SHP77 treated with DMSO at 0.1 percent for 48 hours (cell line): Measurements from ENCODE around the gene MAPT.

Experiments
- DNase-seq: peaks from one replicate; lab custom pipeline; 2025; lab: John Stamatoyannopoulos, UW

The MAPT gene

DNA sequence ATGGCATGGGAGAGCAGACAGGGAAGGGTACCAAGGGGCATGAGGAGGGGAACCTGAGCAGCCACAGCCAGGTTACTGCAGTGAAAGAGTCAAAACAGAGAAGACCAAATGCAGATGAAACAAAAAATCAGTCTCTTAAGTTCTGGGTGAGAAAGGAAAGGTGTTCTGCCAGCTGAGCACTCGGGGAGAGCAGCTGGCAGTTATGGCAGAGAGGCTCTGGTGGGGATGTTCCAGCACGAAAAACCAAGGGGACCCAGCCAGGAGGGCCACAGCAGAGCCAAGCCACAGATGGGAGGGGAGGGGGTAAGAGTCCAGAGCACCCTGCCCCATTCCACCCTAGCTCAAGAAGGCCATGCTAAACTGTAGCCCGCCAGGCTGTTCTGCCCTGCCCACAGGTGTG lies 136.4 kb downstream of the MAPT start:
- DNase-seq = no peak

DNA sequence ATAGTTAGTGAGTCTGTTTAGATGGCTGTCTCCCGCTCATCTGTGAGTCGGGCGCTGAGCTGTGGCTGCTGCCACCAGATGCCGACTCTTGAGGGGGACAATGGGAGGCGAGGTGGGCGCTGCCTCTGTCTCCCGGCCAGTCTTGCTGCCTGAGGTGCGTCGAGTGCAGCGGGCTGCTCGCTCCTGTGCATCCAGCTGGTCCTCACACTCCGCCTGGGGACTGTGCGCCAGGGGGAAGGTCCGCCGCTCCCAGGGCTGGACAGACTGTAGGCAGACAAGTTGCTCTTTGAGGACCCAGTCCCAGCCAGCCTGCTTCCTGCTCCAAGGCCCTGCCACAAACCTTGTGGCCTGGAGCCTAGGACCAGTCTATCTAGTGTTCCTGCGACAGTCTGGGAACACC lies 137.1 kb downstream of the MAPT start:
- no peak for DNase-seq

DNA sequence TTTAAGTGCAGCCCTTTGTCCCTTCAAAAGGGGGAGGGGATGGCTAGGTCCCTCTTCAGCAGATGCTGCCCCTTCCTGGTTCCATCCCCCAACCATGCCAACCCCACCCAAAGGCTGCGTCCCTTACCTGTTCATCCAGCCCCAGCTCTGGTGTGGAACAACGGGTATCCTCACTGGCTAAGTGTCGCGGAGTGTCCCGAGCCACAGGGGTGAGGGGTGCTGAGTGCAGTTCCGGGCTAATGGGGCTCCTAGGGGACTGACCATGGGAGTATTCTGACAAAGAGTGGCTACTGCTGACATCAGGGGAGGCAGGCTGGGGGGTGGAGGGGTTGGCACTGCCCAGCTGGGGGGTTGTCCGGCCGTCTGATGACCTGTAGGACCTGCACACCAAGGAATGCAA lies 137.6 kb downstream of the MAPT start:
- DNase-seq = no peak

DNA sequence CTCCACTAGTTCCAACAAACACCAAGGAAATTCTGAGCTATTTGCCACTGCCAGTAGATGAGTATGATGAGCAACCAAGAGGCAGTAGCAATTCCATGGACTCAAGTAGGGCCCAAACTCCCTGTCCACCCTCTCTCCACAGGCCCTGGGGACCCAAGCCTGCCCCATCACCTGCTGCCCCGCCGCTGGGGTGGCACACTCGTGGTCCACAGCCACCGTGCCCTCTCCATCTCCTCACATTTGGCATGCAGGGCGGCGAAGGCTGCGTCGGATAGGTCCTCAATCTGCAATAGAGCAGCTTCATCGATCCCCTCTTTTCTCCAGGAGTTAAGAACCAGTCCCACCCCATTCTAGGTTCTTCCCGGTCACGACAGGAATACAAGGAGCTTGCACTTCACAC lies 138.6 kb downstream of the MAPT start:
- no peak for DNase-seq

DNA sequence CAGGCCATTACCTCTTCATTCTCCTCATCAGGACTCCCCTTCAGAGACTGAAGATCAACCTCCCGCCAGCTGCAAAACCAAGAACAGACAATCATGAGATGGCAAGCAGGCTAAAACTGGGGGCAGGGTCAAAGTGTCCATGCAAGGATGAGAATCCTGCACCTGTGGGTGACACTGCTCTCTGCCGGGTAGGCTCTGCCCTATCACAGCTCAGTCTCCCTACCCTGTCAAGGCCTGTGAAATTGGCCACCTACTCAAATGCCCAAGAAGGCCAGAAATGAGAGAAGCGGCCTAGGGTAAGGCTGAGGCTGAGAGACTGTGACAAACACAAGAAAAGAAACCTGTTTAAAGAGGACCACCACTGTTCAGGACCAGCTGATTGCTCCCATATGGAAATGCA lies 139.0 kb downstream of the MAPT start:
- no peak for DNase-seq

DNA sequence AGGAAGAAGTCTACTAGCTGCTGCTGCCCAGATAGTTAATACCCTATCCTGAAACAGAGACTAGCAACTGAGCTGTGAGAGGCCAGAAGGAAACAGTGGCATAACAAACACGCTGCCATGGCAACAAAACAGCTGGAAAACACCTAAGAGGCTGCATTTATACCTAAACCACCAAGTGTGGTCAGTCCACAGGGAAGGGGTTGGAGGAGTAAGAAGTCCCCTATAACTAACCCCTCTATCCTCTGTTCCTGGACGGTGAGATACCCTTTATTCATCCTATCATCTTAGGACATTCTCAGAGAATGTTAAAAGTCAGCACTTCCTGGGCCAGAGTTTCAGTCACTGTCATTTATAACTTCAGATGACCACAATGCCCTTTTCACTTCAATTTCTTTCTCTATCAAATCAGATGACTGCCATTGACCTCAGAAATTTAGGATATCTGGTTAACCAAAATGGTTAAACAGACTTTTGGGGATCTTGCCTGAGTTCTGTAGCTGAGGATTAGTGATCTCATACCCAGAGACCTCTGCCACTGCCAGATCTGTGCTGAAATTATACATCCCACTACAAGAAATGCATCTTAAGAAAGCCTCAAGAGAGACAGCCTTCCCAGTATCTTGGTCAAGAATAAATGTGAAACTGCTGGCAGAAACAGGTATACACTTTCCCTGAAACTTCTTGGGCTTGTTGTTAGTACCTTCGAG lies 140.9 kb downstream of the MAPT start:
- DNase-seq = no peak

DNA sequence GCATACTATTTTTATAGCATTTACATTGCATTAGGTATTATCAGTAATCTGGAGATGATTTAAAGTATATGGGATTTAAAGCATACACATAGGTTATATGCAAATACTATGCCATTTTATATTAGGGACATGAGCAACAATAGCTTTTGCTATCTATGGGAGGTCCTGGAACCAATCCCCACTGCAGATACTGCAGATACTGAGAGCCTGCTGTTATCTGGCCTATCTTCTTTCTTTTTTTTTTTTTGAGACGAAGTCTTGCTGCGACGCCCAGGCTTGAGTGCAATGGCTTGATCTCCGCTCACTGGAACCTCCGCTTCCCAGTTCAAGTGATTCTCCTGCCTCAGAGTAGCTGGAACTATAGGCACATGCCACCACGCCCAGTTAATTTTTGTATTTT lies 142.1 kb downstream of the MAPT start:
- no peak for DNase-seq

DNA sequence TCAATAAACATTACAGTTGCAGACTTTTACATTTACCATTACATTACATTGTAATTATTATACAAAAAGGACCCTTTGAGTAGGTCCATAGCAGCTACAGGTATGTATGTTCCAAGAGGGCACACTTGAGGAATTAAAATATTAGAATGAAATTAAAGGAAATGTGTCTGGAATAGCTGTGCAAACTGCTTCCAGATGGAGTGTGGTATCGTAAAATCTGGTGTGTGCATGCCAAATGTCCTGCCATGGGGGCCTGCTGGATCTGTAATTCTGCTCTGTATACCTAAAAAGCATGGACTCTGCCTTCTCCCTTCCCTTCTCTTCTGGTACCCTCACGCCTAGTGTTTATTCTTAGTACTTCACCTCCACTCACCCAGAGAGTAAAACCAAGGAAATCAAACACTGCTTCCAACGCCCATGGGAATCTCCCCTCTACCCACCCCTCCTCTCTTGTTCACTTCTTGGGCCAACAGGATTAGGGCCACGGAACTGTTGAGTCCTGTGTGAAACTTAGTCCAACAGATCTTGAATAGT lies 143.4 kb downstream of the MAPT start:
- no peak for DNase-seq

DNA sequence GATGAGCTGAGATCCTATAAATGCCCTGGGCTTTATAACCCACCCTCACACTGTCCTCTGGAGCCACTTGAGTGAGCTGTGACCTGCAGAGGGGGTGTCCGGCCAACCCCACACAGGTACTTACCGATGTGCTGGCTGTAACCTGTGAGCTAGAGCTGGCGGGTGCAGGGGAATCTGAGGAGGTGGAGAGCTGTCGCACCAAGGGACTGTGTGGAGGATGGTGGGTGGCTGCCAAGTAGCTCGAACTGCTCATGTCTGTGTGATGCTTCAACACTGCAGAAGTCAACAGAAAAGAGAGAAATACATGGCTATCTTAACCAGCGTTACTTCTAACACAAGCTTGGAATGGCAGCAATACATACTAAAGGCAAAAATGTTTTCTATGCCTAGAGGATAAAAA lies 144.1 kb downstream of the MAPT start:
- no peak for DNase-seq

DNA sequence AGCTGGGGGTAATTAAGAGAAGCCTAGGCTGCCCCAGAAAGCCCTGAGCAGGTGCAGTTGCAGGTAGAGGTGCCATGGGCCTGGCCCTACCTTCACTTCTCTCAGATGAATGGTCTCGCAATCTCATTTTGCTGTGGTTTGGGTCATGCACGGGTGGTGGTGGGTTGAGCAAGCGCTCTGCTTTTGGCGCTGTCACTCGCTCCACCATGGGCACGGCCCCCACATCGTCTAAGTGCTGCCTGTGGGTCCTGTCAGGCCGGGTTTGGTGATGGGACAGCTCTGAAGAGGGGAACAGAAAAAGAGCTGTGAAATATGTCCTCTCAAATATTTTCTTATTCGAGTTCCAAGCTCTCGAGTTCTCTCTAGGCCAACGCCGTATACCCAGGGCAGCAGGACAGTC lies 144.6 kb downstream of the MAPT start:
- no peak for DNase-seq

DNA sequence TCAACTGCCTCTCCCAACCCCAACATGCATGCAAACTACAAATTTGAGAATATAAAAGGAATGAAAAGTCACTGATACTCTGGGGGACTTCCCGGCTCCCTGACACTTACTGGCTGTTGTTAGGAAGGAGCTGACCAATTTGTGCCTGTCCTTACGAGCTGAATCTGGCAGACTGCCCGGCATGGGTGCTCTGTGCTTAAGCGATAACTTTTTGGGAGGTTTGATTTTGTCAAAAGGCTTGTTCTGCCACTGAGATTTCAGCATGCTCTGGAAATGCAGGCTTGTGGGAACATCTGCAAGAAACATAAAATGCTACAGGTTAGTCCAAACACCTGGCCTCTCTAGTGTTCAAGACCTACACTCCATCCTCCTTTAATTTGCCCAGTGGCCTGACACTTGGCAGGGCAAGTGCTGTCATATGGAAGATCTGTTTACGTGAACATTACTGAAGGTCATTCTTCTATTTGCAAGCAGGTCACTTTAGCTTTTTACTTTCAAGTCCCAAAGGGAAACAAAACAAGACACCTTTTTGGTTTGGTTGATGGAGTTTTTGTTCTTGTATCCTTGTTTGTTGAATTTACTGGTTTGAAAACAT lies 145.3 kb downstream of the MAPT start:
- no peak for DNase-seq

DNA sequence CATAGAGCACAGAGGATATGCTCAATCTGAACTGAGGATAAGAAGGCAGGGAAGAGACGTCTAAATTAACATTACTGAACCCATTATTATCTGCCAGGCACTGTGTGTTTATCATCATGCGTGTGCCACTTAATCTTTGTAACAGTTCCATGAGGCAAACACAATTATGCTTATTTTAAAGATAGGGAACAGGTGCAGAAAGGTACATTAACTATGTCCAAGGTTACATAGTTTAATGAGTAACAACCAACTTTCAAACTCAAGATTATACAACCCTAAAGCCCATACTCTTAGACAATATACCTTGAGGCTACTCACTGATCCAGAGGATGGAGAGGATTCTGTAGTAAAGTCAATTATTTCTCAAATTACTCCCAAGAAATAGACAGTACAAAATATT lies 147.9 kb downstream of the MAPT start:
- DNase-seq = no peak

DNA sequence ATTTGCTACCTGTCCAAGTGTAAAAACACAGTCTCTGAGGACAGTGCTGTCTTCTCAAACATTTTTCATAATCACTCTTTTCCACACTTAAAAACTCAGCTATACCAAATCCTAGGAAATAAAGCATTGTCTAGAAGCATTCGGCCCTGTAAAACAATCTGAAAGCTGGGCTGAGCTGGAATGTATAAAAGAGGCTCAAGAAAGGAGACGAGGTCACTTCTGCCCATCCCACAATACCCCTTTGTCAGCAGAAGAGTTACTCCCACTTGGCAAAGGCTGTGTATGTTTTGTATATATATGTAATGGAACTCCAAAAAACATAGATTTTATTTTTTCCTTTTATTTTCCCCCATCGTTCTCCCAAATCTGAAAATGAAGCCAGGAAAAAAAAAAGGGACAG lies 148.6 kb downstream of the MAPT start:
- no peak for DNase-seq

DNA sequence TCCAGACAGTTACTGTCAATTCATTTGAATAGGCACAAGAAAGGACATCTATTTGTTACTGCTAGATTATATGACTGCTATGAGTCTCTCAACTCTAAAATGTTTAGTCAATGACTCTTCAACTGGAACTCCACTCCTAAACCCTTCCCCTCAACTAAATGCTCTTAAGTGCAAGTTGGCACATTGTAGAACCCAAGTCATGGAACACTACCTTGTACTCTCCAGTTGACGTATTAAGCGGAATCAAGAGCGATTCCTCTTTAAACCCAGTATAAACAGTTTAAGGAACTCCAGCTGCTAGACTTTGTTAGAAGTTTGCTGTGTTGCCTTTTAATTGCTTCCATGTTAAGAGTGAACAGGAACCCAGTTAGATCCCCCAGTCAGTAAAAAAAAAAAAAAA lies 149.3 kb downstream of the MAPT start:
- DNase-seq = no peak

DNA sequence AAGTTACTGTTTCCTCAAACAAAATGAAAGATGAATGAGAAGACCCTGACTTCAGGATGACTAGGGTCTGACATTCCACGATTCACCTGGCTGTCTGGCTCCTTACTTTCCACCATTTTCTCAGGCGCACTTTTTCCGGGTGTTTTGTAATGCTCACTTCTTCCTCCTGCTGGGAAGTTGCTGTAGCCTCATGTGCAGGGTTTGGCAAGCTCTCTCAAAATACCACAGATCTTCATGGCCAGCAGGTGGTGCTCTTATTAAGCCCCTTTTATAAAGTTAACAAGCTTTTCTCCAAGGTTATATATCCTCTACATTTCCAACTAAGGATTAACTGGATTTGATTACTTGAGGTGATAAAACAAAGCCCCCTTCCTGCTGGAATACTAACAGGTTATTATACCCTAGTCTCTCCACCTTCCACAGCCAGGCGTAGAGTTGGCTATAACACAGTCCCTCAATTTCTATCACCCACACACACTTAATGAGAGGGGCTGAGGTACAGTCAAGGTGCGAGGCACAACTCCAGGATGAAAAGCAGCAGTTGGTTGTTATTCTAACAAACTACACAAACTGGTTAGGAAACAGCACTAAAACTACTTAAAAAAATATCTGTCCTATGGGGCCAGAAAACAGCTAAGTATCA lies 150.1 kb downstream of the MAPT start:
- DNase-seq = peak; percentile 80

DNA sequence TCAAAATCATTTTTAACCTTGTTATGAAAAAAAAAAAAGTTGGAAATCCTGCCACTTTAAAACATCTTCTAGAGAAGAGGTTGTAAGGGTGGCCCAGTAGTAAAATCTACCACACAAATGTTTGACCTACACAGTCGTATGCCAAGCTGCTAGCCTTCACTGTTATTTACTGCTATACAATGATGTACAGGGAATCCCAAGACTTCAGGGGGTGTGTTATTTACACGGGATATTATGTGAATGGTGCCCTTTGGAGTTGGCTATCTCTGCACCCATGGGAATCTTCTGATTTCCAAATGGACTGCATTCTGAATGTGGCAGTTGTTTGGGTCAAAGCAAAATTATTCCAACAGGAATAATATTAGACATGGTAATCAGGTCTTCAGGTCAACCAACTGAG lies 150.6 kb downstream of the MAPT start:
- DNase-seq = no peak

DNA sequence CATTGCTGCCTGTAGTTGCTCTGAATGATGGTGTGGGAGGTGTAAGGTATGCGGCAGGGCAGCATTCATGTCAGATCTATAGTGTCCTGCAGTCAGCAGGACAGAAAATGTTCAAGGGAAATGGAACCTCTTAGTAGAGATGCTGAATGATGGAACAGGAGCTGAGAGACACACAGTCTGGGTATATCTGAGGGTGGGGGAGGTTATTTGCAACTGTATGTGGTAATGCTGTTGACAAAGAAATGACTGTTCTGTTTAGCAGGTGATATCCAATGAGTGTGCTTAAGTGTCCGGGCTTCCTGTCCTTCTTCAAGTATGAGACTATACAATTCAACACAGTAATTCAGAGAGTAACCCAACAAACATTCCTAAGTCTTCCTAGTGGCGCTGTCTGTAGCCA lies 151.3 kb downstream of the MAPT start:
- DNase-seq = no peak

DNA sequence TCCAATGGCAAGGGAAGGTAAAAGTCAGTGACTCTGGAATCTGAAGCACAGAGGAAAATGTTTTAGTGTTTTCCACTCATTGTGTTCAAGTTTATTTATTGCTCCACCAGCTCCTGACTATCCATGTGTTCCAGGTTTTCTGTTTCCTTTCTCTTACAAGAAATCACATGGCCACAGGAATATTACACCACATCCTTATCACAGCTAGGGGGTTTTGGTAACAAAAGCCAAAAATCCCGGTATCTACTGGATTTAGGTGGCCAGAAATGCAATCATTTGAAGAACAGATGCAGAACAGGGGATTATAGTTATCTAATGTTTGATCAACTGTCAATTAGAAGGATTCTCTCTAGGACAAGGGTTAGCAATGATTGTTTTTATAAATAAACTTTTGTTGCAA lies 152.6 kb downstream of the MAPT start:
- DNase-seq = no peak

DNA sequence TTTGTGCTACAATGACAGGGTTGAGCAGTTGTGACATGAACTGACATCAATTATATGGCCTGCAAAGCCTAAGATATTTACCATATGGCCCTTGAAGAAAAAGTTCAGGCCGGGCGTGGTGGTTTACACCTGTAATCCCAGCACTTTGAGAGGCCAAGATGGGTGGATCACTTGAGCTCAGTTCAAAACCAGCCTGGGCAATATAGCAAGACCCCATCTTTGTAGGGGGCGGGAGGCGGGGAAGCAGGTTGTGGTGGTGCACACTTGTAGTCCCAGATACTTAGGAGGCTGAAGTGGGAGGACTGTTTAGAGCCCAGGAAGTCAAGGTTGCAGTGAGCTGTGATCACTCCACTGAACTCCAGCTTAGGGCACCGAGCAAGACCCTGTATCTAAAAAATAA lies 153.0 kb downstream of the MAPT start:
- no peak for DNase-seq

DNA sequence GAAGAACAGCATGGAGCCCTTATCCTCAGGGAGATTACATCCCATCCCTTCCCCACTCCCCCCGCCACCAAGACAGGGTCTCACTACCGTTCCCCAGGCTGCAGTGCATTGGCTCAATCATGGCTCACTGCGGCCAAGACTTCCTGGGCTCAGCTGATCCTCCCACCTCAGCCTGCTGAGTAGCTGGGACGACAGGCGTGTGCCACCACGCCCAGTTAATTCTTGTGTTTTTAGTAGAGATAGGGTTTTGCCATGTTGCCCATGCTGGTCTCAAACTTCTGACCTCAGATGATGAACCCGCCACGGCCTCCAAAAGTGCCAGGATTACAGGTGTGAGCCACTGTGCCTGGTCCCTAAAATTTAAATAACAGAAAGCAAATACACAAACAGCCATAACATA lies 153.5 kb downstream of the MAPT start:
- no peak for DNase-seq

DNA sequence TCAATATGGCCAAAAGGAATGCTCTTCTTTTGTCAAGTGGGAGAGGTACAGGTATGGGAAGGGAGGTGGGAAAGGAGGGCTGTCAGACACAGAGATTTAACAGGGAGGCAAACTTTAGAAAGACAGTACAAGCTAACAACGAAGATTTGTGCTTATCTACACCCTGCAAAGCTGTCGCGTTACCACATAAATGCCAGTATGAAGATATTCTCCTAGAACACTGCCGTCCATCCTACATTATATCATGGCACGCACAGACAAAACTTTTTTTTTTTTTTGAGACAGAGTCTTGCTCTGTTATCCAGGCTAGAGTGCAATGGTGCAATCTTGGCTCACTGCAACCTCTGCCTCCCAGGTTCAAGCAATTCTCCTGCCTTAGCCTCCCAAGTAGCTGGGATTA lies 155.3 kb downstream of the MAPT start:
- no peak for DNase-seq

DNA sequence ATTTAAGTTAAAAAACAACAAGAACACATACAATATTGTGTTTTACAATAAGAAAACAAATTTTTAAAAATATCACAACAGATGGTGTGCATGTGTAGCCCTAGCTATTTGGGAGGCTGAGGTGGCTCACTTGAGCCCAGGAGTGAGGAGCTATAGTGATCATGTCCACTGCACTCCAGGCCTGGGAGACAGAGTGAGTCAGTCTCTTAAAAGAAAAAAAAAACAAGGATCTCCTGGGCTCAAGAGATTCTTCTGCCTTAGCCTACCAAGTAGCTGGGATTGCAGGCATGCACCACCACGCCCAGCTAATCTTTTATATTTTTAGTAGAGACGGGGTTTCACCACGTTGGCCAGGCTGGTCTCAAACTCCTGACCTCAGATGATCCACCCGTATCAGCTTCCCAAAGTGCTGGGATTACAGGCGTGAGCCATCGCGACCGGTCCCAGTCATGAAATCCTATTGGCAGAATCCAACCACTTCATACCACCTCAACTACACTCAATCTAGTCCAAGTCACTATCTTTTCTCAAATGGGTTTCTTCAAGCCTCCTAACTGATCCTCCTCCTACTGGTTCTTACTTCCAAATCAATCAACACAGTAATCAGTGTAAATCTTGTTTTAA lies 159.7 kb downstream of the MAPT start:
- no peak for DNase-seq

DNA sequence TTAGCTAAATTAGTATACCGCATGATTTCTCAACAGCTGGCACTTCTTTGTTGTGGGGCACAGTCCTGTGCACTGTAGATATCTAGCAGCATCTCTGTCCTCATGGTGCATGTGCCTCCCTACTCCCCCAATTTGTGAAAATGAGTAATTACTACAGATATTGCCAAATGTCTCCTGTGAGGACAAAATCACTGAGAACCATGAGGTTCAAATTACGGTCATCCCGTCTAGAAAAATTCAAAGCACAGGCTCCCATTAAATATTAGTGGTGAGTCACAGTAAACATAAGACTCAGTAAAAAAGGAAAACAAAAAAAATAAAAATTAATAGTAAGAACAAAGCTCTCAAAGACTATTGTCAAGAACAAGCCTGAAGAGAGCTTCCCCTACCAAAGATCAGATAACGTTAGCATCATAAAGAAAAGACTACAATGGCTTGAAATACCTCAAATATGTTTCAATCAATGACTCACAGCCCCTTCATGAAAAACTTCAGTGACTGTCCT lies 162.5 kb downstream of the MAPT start:
- DNase-seq = no peak
